HG02938 (cell line): Measurements from ENCODE around the gene SLITRK5.

ENCODE experiments used
- ATAC-seq: cut with Tn5 transposase; IDR thresholded peaks from one replicate; pipeline ENCODE4 v1.9.1; 2021; ENCODE audit warnings: mild to moderate bottlenecking, moderate library complexity; ENCODE audit not compliant: unreplicated experiment

The SLITRK5 gene

DNA sequence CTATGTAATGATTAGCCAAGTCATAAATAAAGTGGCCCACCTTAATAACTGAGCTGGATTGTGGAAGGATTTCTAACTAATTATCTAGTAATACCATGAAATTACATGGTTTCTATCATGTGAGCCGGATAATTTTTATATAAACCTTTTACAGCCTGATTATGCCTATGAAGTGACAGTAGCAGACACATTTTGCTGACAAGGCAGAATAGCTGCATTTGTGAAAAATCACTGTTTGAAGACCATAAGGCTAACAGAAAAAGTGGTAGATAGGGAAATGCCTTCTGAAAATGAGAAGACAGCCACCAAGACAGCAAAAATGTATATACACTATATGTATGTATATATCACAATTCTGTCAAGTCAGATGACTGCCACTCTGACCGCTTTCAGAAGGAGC is 27.1 kb downstream of the SLITRK5 start:
- ATAC-seq: no peak

- ATAC-seq: no peak
These were observed 38.8 kb downstream of the SLITRK5 start for GRCh38 chr13:87709947-87710346.

- ATAC-seq: no peak
These were observed 40.8 kb downstream of the SLITRK5 start for GRCh38 chr13:87712012-87712411.
